Activated T-helper 1 cell treated with Interleukin-2 at 50 U/mL for 16 hours (primary cell): ENCODE data around the gene ATP6V1C2.
"Not testable (repeated sequence)": the region's sequence is repeated elsewhere in the genome, so short reads cannot be mapped to it uniquely, and the experiment has no call there.

Experiments
- DNase-seq: peaks from one replicate; pipeline ENCODE4 v3.0.0-alpha.2; 2020; ENCODE audit warnings: low read depth

The ATP6V1C2 gene

GRCh38 chr2:10813163-10814138 is 92.0 kb downstream of the ATP6V1C2 start:
- not testable (repeated sequence) for DNase-seq

GRCh38 chr2:10814142-10814541 is 92.7 kb downstream of the ATP6V1C2 start:
- DNase-seq = no peak

GRCh38 chr2:10814571-10815331 is 93.3 kb downstream of the ATP6V1C2 start:
- no peak for DNase-seq

- no peak for DNase-seq
These were observed 96.0 kb downstream of the ATP6V1C2 start for GRCh38 chr2:10817413-10817812.

GRCh38 chr2:10818305-10818704 is 96.9 kb downstream of the ATP6V1C2 start:
- not testable (repeated sequence) for DNase-seq

GRCh38 chr2:10818984-10819383 is 97.6 kb downstream of the ATP6V1C2 start:
- no peak for DNase-seq

- no peak for DNase-seq
These were observed 98.4 kb downstream of the ATP6V1C2 start for GRCh38 chr2:10819714-10820314.

GRCh38 chr2:10820562-10820961 is 99.1 kb downstream of the ATP6V1C2 start:
- DNase-seq = no peak

GRCh38 chr2:10820978-10821695 is 99.7 kb downstream of the ATP6V1C2 start:
- DNase-seq = no peak

GRCh38 chr2:10824191-10824590 is 102.8 kb downstream of the ATP6V1C2 start:
- no peak for DNase-seq

- no peak for DNase-seq
These were observed 104.6 kb downstream of the ATP6V1C2 start for GRCh38 chr2:10826026-10826425.

- DNase-seq = no peak
These were observed 105.2 kb downstream of the ATP6V1C2 start for GRCh38 chr2:10826625-10827024.

GRCh38 chr2:10828346-10828745 is 106.9 kb downstream of the ATP6V1C2 start:
- no peak for DNase-seq

- no peak for DNase-seq
These were observed 107.9 kb downstream of the ATP6V1C2 start for GRCh38 chr2:10829299-10829698.

GRCh38 chr2:10830203-10830602 is 108.8 kb downstream of the ATP6V1C2 start:
- no peak for DNase-seq

- DNase-seq = no peak
These were observed 109.4 kb downstream of the ATP6V1C2 start for GRCh38 chr2:10830641-10831399.

GRCh38 chr2:10831400-10831985 is 110.1 kb downstream of the ATP6V1C2 start:
- no peak for DNase-seq

GRCh38 chr2:10832203-10832936 is 110.9 kb downstream of the ATP6V1C2 start:
- DNase-seq = peak; percentile 72

- DNase-seq = no peak
These were observed 111.6 kb downstream of the ATP6V1C2 start for GRCh38 chr2:10833021-10833420.

GRCh38 chr2:10834068-10834655 is 112.7 kb downstream of the ATP6V1C2 start:
- no peak for DNase-seq
